Calu3 (cell line): Measurements from ENCODE around the gene SDCBP2. TPM values are rescaled to one million over a fixed set of nuclear protein-coding genes. Genes with fewer than 3 reads are reported as not detected.

ENCODE experiments used
- BruUV-seq: library from RNA; stranded (reverse); fragments of 400-500 nt; replicated peaks from 2 replicates; lab custom pipeline; 2021; lab: Mats Ljungman, UMichigan
- CTCF ChIA-PET: fragments of 300-600 bp; sonication (Branson Sonifier 250); formaldehyde crosslinking; loops from one replicate; lab custom pipeline; 2022; ENCODE audit warnings: antibody characterized with exemption; lab: Charles Lee
- DNase-seq: peaks from one replicate; pipeline ENCODE4 v3.0.0; 2022
- H3K27ac Mint-ChIP-seq: one replicate; pipeline ENCODE4 v1.8.0; 2022; ENCODE audit warnings: mixed read lengths; ENCODE audit not compliant: unreplicated experiment
- H3K27me3 Mint-ChIP-seq: one replicate; pipeline ENCODE4 v1.8.0; 2022; ENCODE audit warnings: mixed read lengths; ENCODE audit not compliant: unreplicated experiment
- H3K36me3 Mint-ChIP-seq: one replicate; pipeline ENCODE4 v1.8.0; 2022; ENCODE audit warnings: mild to moderate bottlenecking, moderate library complexity, mixed read lengths; ENCODE audit not compliant: insufficient read depth, unreplicated experiment
- H3K4me1 Mint-ChIP-seq: one replicate; pipeline ENCODE4 v1.8.0; 2022; ENCODE audit warnings: mild to moderate bottlenecking, low read depth, mixed read lengths; ENCODE audit not compliant: unreplicated experiment
- H3K4me3 Mint-ChIP-seq: one replicate; pipeline ENCODE4 v1.8.0; 2022; ENCODE audit warnings: mild to moderate bottlenecking, low read depth, moderate library complexity, mixed read lengths; ENCODE audit not compliant: unreplicated experiment
- H3K9me3 Mint-ChIP-seq: one replicate; pipeline ENCODE4 v1.8.0; 2022; ENCODE audit warnings: low read depth, mixed read lengths; ENCODE audit not compliant: unreplicated experiment
- intact Hi-C: fragments of 100-400 bp; cut with micrococcal nuclease; formaldehyde crosslinking; loops from one replicate; pipeline ENCODE4 v1.10.0; 2022; ENCODE audit not compliant: unreplicated experiment
- total RNA-seq: library from RNA; stranded (reverse); gene quantifications from 2 replicates; pipeline ENCODE4 v1.2.3, GENCODE V29; 2022
- TF ChIP-seq, protein P1 (sequence below): fragments of 200-600 bp; IDR thresholded peaks from one replicate; pipeline ENCODE4 v1.8.0; 2022; ENCODE audit warnings: antibody characterized with exemption; ENCODE audit not compliant: unreplicated experiment

SDCBP2 gene
- total RNA-seq, 1 experiment from 2014 or later = 8.2 TPM

DNA sequence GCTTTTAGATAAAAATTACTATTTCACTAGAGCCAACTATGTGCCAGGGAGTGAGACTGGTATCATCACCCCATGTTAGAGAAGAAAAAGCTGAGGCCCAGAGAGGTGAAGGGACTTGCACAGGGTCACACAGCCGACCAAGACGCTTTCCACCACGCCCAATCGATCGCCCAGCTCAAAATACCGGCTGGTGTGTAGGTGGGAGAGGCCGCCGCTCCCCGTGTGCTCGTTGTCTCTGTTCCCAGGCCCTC, 63.1 kb downstream of the SDCBP2 start:
- BruUV-seq = no TSS peak
- CTCF ChIA-PET = no interaction called here
- TF ChIP-seq, protein P1, sequence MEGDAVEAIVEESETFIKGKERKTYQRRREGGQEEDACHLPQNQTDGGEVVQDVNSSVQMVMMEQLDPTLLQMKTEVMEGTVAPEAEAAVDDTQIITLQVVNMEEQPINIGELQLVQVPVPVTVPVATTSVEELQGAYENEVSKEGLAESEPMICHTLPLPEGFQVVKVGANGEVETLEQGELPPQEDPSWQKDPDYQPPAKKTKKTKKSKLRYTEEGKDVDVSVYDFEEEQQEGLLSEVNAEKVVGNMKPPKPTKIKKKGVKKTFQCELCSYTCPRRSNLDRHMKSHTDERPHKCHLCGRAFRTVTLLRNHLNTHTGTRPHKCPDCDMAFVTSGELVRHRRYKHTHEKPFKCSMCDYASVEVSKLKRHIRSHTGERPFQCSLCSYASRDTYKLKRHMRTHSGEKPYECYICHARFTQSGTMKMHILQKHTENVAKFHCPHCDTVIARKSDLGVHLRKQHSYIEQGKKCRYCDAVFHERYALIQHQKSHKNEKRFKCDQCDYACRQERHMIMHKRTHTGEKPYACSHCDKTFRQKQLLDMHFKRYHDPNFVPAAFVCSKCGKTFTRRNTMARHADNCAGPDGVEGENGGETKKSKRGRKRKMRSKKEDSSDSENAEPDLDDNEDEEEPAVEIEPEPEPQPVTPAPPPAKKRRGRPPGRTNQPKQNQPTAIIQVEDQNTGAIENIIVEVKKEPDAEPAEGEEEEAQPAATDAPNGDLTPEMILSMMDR = no peak
- intact Hi-C loops = no loop called here
- H3K36me3 Mint-ChIP-seq = peaks cover 14% of the 10 kb centered on the region
- H3K4me1 Mint-ChIP-seq = peaks cover 12% of the 10 kb centered on the region
- H3K27me3 Mint-ChIP-seq = no peaks in the 10 kb centered on the region
- H3K4me3 Mint-ChIP-seq = peak overlapping the region; percentile 75
- peak overlapping the region; percentile 44 for H3K27ac Mint-ChIP-seq
- H3K9me3 Mint-ChIP-seq = no peaks in the 10 kb centered on the region
- DNase-seq = no peak

DNA sequence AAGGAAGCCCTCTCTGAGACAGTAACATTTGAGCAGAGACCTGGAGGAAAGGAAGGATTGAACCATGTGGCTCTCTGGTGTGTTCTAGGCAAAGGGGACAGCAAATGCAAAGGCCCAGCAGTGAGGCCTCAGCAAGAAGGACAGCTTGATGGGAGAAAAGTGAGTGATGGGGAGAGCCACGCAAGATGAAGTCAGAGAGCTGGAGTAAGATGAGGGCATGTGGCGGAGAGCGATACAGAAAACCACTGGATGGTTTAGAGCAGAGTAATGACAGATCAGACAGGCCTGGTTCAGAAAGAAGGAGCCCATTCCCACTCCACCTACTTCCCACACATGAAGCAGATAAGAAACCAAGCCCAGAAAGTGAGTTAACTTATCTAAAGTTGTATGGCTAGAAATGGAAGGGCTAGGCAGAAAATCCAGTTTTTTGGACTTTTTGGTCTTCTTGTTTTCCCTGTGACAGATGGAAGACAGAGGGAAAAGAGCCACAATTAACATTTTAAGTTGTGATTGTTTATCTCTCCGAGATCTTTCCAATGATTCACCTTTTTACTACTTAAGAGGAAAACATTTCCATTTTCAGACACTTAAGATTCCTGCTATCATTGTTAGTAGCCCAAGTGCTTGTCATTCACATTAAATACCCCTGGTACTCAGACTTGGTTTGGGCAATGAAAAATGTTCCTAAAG, 63.6 kb downstream of the SDCBP2 start:
- no TSS peak for BruUV-seq
- Mint-ChIP-seq H3K9me3 (no peaks in the 10 kb centered on the region), H3K4me3 (peak overlapping the region; percentile 75), H3K4me1 (peaks cover 12% of the 10 kb centered on the region), H3K36me3 (peaks cover 14% of the 10 kb centered on the region), H3K27me3 (no peaks in the 10 kb centered on the region), H3K27ac (peak overlapping the region; percentile 44)
- no peak for DNase-seq
- CTCF ChIA-PET = no interaction called here
- intact Hi-C loops = no loop called here
- TF ChIP-seq, protein P1 = no peak

DNA sequence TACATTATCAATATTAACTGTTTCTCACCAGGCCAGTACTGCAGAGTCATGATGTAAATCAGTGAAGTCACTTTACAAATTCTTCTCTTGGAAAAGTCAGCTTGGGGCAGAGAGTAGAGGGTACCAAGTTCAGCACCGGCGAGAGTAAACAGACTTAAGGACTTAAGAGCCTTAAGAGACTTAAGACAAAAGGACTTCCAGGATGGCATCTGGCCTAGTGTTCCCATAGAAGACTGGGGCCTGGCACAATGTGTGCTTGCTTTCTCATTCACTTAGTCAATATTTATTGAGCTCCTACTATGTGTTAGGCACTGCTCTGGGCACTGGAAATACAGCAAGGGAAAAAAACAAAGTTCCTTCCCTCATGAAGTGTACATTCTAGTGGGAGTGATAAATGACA, 64.2 kb downstream of the SDCBP2 start:
- BruUV-seq = no TSS peak
- peaks cover 12% of the 10 kb centered on the region for H3K4me1 Mint-ChIP-seq
- no peaks in the 10 kb centered on the region for H3K27me3 Mint-ChIP-seq
- H3K4me3 Mint-ChIP-seq = peak overlapping the region; percentile 75
- CTCF ChIA-PET = no interaction called here
- TF ChIP-seq, protein P1 = no peak
- H3K27ac Mint-ChIP-seq = no peak overlapping the region
- DNase-seq = no peak
- H3K36me3 Mint-ChIP-seq = peaks cover 14% of the 10 kb centered on the region
- intact Hi-C loops = no loop called here
- H3K9me3 Mint-ChIP-seq = no peaks in the 10 kb centered on the region

DNA sequence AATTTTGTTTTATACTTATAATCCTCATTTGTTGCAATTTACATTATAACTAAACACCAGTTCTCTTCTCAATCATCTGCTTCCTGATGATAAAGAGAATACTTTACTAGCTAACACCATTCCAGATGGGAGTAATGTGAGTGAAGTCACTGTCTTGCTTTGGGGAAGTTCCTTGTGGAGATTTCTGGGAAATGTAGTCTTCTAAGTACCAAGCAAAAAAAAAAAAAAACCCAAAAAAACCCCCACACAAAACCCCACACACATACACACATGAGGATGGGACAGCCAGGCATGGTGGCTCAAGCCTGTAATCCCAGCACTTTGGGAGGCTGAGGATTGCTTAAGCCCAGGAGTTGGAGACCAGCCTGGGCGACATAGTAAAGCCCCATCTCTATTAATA, 65.1 kb downstream of the SDCBP2 start:
- TF ChIP-seq, protein P1 = no peak
- H3K4me3 Mint-ChIP-seq = no peak overlapping the region

More for the DNA sequence above, 65.1 kb downstream of the SDCBP2 start:
- peaks cover 14% of the 10 kb centered on the region for H3K36me3 Mint-ChIP-seq
- H3K27ac Mint-ChIP-seq = no peak overlapping the region
- H3K9me3 Mint-ChIP-seq = no peaks in the 10 kb centered on the region
- intact Hi-C loops = no loop called here
- no peak for DNase-seq
- CTCF ChIA-PET = interaction anchor here (0.7 kb wide), 1 partner anchor 240 kb away, joined by 3 read pairs; no protein-coding TSS in a partner anchor
- no peaks in the 10 kb centered on the region for H3K27me3 Mint-ChIP-seq
- peaks cover 12% of the 10 kb centered on the region for H3K4me1 Mint-ChIP-seq
- BruUV-seq = no TSS peak

Other genes with a start within 250 kb of the SDCBP2 start
- gene PSMF1, start 210.5 kb downstream of the SDCBP2 start, total RNA-seq = 112 and 128 TPM in 2 replicates
- gene TMEM74B, start 144.2 kb downstream of the SDCBP2 start, total RNA-seq = 0.54 and 0.83 TPM in 2 replicates
- 0.22 TPM in 1 of 2 replicates, not detected in the other for gene C20orf202, start 125.7 kb downstream of the SDCBP2 start, total RNA-seq
- gene RAD21L1, start 103.1 kb downstream of the SDCBP2 start, total RNA-seq = not detected in 2 replicates
- 2.0 and 2.4 TPM in 2 replicates for gene SNPH, start 62.8 kb downstream of the SDCBP2 start, total RNA-seq
- gene FKBP1A, start 63.9 kb upstream of the SDCBP2 start, total RNA-seq = 166 and 173 TPM in 2 replicates
- gene NSFL1C, start 137.7 kb upstream of the SDCBP2 start, total RNA-seq = 81.0 and 86.3 TPM in 2 replicates
- gene SIRPB2, start 162.3 kb upstream of the SDCBP2 start, total RNA-seq = 0.57 and 1.1 TPM in 2 replicates
- not detected in 2 replicates for gene SIRPD, start 228.6 kb upstream of the SDCBP2 start, total RNA-seq